Testis (tissue), 3 donors: ENCODE data around the gene SLC16A7. TPM values are rescaled to one million over a fixed set of nuclear protein-coding genes. Genes with fewer than 3 reads are reported as not detected.

Experiments used
- DNase-seq: peaks from one replicate; pipeline ENCODE4 v3.0.0-alpha.2; 2019
- H3K27ac ChIP-seq, 2 donors: fragments of 200-600 bp; sonication (generic); one replicate each; pipeline ENCODE4 v1.5.1; 2019
- H3K27me3 ChIP-seq: fragments of 200-600 bp; sonication (generic); one replicate; pipeline ENCODE4 v1.5.1; 2019
- H3K36me3 ChIP-seq: fragments of 200-600 bp; sonication (generic); one replicate; pipeline ENCODE4 v1.5.1; 2017; ENCODE audit warnings: low read depth; ENCODE audit errors: missing control alignments
- H3K4me1 ChIP-seq: fragments of 200-600 bp; sonication (generic); one replicate; pipeline ENCODE4 v1.5.1; 2019
- H3K4me3 ChIP-seq, 2 donors: fragments of 200-600 bp; sonication (generic); one replicate each; pipeline ENCODE4 v1.5.1; 2017 to 2019
- H3K9me3 ChIP-seq: fragments of 200-600 bp; sonication (generic); one replicate; pipeline ENCODE4 v1.5.1; 2017
- CTCF ChIP-seq, 3 experiments: fragments of 450-650 bp in 2 of 3; fragments of 200-600 bp in 1 of 3; sonication (generic) in 1 of 3; IDR thresholded peaks; one replicate each; pipeline ENCODE4 v1.5.1; 2016 to 2019; ENCODE audit warnings: antibody characterized with exemption in 3 of 3, mild to moderate bottlenecking in 2 of 3, moderate library complexity in 1 of 3
- POLR2A ChIP-seq: fragments of 450-650 bp; IDR thresholded peaks from one replicate; pipeline ENCODE4 v1.6.1; 2017; ENCODE audit warnings: antibody characterized with exemption, mild to moderate bottlenecking, moderate library complexity
- WGBS, 2 donors: methylation state at CpG; one replicate each; pipeline ENCODE4 v1.1.5; 2018; 5-methylcytosine and 5-hydroxymethylcytosine counted together
- intact Hi-C: fragments of 100-400 bp; cut with DNase I; formaldehyde crosslinking; loops from one replicate; pipeline ENCODE4 v1.15.1; 2023; ENCODE audit warnings: low total_unique reads
- polyA plus RNA-seq: library from polyadenylated mRNA; stranded (reverse); fragments of 350-450 nt; fragmentation: Illumina TruSeq; extraction: RNeasy Lipid Tissue Mini Kit (QIAGEN cat#74804); gene quantifications from one replicate; pipeline ENCODE4 v1.2.3, GENCODE V29; 2014; ENCODE audit warnings: low read depth, low replicate concordance; ENCODE audit not compliant: insufficient read depth
- small RNA-seq, 2 donors: library from RNA; depleted of rRNA; stranded (forward); fragments of <200 nt; gene quantifications; one replicate each; pipeline ENCODE3, GENCODE V24; 2016
- total RNA-seq, 2 donors: library from RNA; depleted of rRNA; stranded (reverse); fragments of >200 nt; gene quantifications; one replicate each; pipeline ENCODE4 v1.2.3, GENCODE V29; 2016

SLC16A7 gene
- total and polyA plus RNA-seq, 3 donors from 2014 or later: 10.5 to 38.0 (median 15.9) TPM

DNA sequence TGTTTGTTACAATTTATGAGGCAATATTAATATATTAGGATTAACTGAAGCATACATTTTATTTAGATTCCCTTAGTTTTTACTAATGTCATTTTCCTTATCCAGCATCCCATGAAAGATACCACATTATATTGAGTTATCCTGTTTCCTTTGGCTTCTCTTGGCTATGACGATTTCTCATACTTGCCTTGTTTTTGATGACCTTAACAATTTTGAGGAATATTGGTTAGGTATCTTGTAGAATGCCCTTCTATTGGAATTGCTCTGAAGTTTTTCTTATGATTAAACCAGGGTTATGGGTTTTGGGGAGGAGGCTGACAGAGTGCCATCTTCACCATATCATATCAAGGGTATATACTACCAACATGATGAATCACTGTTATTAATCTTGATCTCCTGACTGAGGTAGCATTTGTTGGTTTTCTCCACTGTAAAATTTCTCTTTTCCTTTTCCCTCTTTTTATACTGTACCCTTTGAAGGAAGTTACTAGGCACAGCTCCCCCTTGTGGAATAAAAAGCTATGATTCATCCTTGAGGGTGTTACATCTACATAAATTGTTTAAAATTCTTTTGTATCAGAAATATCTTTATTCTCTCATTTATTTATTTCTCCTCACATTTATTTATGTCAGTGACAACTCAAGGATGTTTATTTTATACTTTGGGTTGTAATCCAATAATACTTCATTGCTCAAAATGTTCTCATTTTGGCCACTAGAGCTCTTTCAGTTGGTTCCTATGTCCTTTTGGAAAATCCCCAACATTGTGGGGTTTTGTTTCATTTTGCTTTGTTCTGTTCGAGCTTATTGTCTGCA lies 239.0 kb downstream of the SLC16A7 start:
- TF ChIP-seq CTCF (IDR thresholded peaks at IDR 0.05) (peak in 2 of 3 experiments; percentile 26 to 69), POLR2A (no peak)
- DNase-seq: no peak
- H3K9me3 ChIP-seq: no peaks in the 10 kb centered on the region
- H3K27ac ChIP-seq: no peak overlapping the region
- WGBS, 2 donors: 31 to 67% methylated on average over 2 of the region's 2 CpGs
- H3K4me3 ChIP-seq: no peak overlapping the region
- no peaks in the 10 kb centered on the region for H3K4me1 ChIP-seq
- no peaks in the 10 kb centered on the region for H3K27me3 ChIP-seq
- intact Hi-C loops: no loop called here
- H3K36me3 ChIP-seq: no peaks in the 10 kb centered on the region

Small RNA genes lying within 50 kb of the gene (small RNA-seq; reads per million reads assigned to genes)
- gene AC079905.2 (0 reads per million in 2 donors), gene RNU4-20P (0 reads per million in 2 donors)
